ENCODE measurements around the gene NCCRP1. TPM values are rescaled to one million over a fixed set of nuclear protein-coding genes. Genes with fewer than 3 reads are reported as not detected.

The NCCRP1 gene
- total RNA-seq, 2 donors from 2014 or later, result 0.27 TPM; not detected in 1

DNA sequence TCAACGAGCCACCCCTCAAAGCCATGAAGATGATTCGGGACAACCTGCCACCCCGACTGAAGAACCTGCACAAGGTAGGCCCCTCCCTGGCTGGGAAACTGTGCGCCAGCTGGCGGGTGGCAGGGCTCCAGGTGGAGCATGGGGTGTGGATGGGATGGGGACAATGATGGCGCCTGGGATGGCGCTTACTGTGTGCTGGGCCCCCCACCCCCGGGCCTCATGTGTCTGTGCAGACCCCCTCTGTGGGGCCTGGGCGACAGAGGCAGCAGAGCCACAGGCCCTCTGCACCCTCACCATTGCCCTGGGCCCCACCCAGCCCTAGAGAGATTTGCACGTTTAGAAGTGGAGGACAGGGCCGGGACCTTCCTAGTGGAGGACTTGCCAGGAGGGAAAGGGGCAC lies 19.0 kb upstream of the NCCRP1 start:
- DNase-seq (ENCODE audit: low spot score) (no peak), ATAC-seq (ENCODE audit: insufficient number of reproducible peaks, low FRiP score, low read depth) (no peak)
- Histone ChIP-seq H3K27ac (no peak overlapping the region), H3K27me3 (replicated peaks; ENCODE audit: insufficient read depth) (no peaks in the 10 kb centered on the region), H3K9me3 (no peaks in the 10 kb centered on the region), H3K4me3 (no peak overlapping the region), H3K36me3 (peaks cover 28% of the 10 kb centered on the region), H3K4me1 (ENCODE audit: control insufficient read depth in 1 of 2, low read depth in 2 of 2) (no peaks in the 10 kb centered on the region)
- TF ChIP-seq, protein P1, sequence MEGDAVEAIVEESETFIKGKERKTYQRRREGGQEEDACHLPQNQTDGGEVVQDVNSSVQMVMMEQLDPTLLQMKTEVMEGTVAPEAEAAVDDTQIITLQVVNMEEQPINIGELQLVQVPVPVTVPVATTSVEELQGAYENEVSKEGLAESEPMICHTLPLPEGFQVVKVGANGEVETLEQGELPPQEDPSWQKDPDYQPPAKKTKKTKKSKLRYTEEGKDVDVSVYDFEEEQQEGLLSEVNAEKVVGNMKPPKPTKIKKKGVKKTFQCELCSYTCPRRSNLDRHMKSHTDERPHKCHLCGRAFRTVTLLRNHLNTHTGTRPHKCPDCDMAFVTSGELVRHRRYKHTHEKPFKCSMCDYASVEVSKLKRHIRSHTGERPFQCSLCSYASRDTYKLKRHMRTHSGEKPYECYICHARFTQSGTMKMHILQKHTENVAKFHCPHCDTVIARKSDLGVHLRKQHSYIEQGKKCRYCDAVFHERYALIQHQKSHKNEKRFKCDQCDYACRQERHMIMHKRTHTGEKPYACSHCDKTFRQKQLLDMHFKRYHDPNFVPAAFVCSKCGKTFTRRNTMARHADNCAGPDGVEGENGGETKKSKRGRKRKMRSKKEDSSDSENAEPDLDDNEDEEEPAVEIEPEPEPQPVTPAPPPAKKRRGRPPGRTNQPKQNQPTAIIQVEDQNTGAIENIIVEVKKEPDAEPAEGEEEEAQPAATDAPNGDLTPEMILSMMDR (IDR thresholded peaks at IDR 0.05), result no peak

DNA sequence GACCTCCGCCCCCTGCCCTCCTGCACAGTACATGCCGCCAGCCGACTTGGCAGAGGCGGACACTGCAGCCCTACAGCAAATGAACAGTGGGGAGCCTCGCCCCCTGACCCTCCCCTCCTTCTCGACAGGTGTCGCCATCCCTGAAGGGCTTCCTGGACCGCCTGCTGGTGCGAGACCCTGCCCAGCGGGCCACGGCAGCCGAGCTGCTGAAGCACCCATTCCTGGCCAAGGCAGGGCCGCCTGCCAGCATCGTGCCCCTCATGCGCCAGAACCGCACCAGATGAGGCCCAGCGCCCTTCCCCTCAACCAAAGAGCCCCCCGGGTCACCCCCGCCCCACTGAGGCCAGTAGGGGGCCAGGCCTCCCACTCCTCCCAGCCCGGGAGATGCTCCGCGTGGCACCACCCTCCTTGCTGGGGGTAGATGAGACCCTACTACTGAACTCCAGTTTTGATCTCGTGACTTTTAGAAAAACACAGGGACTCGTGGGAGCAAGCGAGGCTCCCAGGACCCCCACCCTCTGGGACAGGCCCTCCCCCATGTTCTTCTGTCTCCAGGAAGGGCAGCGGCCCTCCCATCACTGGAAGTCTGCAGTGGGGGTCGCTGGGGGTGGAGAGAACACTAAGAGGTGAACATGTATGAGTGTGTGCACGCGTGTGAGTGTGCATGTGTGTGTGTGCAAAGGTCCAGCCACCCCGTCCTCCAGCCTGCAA lies 18.3 kb upstream of the NCCRP1 start:
- H3K36me3 ChIP-seq, result peaks cover 26% of the 10 kb centered on the region
- no peaks in the 10 kb centered on the region for H3K27me3 ChIP-seq (replicated peaks; ENCODE audit: insufficient read depth)
- no peak overlapping the region for H3K27ac ChIP-seq
- DNase-seq (ENCODE audit: low spot score) (no peak), ATAC-seq (ENCODE audit: insufficient number of reproducible peaks, low FRiP score, low read depth) (no peak)
- no peaks in the 10 kb centered on the region for H3K4me1 ChIP-seq (ENCODE audit: control insufficient read depth in 1 of 2, low read depth in 2 of 2)
- H3K4me3 ChIP-seq, result no peak overlapping the region
- no peaks in the 10 kb centered on the region for H3K9me3 ChIP-seq
- TF ChIP-seq, protein P1 (IDR thresholded peaks at IDR 0.05), result no peak

DNA sequence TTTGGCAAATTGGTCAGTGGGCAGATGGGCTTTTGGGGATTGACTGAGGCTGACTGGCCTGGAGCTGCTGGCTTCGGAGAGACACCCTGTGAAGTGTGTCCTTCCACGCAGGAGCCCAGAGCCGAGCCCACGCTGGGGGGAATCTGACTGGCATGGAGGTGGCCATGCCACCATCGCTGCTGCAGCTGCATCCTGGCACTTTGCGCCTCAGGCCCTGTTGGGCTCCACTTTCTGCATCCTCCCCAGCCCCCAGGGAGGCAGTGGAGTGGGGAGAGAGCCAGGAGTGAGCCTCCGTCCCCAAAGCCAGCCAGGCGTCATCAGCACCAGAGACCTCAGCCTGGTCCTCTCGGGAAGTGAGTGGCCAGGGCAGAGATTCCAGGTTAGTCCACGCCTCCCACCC lies 17.0 kb upstream of the NCCRP1 start:
- ATAC-seq (ENCODE audit: insufficient number of reproducible peaks, low FRiP score, low read depth), result no peak
- H3K27me3 ChIP-seq (replicated peaks; ENCODE audit: insufficient read depth), result no peaks in the 10 kb centered on the region
- H3K36me3 ChIP-seq, result peaks cover 26% of the 10 kb centered on the region
- TF ChIP-seq, protein P1 (IDR thresholded peaks at IDR 0.05), result no peak
- H3K27ac ChIP-seq, result no peak overlapping the region
- DNase-seq (ENCODE audit: low spot score), result no peak
- H3K4me1 ChIP-seq (ENCODE audit: control insufficient read depth in 1 of 2, low read depth in 2 of 2), result no peaks in the 10 kb centered on the region
- no peak overlapping the region for H3K4me3 ChIP-seq
- no peaks in the 10 kb centered on the region for H3K9me3 ChIP-seq

DNA sequence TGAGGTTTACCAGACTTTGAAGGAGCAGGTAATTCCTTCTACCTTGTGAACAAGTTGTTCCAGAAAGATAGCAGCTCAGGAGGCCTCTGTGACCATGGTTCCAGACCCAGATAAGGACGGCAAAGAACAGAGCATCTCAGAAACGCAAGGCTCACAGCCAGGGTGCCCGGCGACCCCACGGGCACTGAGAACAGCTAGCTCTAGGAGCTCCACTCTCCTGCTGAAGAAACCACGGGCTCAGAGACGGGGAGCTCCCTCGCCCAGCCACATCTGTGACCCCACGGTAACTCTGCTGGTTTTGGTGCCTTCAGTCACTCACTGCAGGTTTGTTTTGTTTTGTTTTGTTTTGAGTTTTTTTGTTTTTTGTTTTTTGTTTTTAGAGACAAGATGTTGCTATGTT lies 16.0 kb upstream of the NCCRP1 start:
- H3K4me3 ChIP-seq, result no peak overlapping the region
- H3K27me3 ChIP-seq (replicated peaks; ENCODE audit: insufficient read depth), result no peaks in the 10 kb centered on the region
- DNase-seq (ENCODE audit: low spot score), result no peak
- ATAC-seq (ENCODE audit: insufficient number of reproducible peaks, low FRiP score, low read depth), result no peak
- TF ChIP-seq, protein P1 (IDR thresholded peaks at IDR 0.05), result no peak
- H3K9me3 ChIP-seq, result no peaks in the 10 kb centered on the region
- peaks cover 20% of the 10 kb centered on the region for H3K36me3 ChIP-seq
- H3K4me1 ChIP-seq (ENCODE audit: control insufficient read depth in 1 of 2, low read depth in 2 of 2), result no peaks in the 10 kb centered on the region
- no peak overlapping the region for H3K27ac ChIP-seq

DNA sequence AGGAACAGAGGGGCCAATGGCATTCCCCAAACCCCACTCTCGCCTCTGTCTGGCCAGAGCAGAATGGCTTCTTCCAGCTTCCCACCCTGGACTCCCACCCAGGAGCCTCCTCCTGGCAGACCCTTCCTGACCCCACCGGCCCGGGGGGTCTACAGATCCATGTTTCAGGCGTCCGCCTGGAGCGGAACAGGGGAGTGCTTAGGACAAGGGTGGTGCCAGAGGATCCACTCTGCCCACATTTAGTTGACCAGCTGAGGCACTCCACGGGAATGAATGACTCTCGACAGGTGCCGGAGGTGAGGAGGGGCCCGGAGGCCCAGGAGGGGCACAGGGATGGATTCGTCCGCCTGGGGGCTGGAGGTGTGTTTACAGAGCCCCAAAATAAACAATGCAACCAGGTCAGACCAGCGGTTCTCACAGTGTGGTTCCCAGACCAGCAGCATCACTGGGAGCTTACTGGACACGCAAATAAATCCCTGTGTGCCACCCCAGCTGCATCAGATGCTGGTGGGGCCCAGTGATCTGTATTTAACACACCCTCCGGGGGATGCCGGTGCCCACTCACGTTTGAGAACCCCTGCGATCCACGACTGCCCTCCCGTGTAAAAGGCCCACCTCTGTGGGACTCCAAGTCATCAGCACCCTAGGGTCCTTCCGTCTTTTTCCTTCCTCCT lies 15.1 kb upstream of the NCCRP1 start:
- Histone ChIP-seq H3K4me3 (no peak overlapping the region), H3K4me1 (ENCODE audit: control insufficient read depth in 1 of 2, low read depth in 2 of 2) (no peaks in the 10 kb centered on the region), H3K27me3 (replicated peaks; ENCODE audit: insufficient read depth) (no peaks in the 10 kb centered on the region), H3K36me3 (peaks cover 13% of the 10 kb centered on the region), H3K27ac (no peak overlapping the region), H3K9me3 (no peaks in the 10 kb centered on the region)
- TF ChIP-seq, protein P1 (IDR thresholded peaks at IDR 0.05), result no peak
- no peak for DNase-seq (ENCODE audit: low spot score)
- ATAC-seq (ENCODE audit: insufficient number of reproducible peaks, low FRiP score, low read depth), result no peak

All from thoracic aorta (tissue), 2 donors.